ENCODE measurements around the gene CATSPERB. TPM values are rescaled to one million over a fixed set of nuclear protein-coding genes. Genes with fewer than 3 reads are reported as not detected.
"Not testable (repeated sequence)": the region's sequence is repeated elsewhere in the genome, so short reads cannot be mapped to it uniquely, and the experiment has no call there.

Gene CATSPERB
- polyA plus RNA-seq, 1 experiment: not detected

DNA sequence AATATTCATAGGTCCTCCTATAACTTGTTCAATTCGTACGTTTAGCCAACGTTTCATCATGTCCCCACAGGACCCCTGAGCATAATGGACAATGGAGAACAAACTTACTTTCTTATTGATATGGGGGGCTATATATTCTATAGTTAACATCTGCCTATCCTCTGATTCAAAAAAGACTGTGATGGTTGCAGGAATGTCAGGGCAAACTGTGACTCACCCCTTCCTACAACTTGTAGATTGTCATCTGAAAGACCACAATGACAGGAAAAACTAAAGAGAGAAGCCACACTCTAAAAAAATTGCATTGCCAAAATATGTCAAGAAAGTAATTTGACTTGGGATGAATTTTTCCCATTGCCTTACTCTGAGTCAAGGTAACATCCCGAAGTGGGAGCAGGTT lies 50.8 kb downstream of the CATSPERB start:
- Histone ChIP-seq H3K27ac (ENCODE audit: low read depth, low read length) (no peak overlapping the region), H3K9me3 (ENCODE audit: control insufficient read depth, insufficient read depth, low read length) (no peaks in the 10 kb centered on the region), H3K27me3 (ENCODE audit: control insufficient read depth, insufficient read depth, low read length) (no peaks in the 10 kb centered on the region), H3K4me3 (ENCODE audit: low read depth, low read length) (no peak overlapping the region)
- ChIA-PET CTCF (no interaction called here), POLR2A (no interaction called here)
- no peak for DNase-seq (ENCODE audit: low read depth, low spot score)
- TF ChIP-seq CTCF (IDR thresholded peaks at IDR 0.05; ENCODE audit: low read depth, low read length): no peak

DNA sequence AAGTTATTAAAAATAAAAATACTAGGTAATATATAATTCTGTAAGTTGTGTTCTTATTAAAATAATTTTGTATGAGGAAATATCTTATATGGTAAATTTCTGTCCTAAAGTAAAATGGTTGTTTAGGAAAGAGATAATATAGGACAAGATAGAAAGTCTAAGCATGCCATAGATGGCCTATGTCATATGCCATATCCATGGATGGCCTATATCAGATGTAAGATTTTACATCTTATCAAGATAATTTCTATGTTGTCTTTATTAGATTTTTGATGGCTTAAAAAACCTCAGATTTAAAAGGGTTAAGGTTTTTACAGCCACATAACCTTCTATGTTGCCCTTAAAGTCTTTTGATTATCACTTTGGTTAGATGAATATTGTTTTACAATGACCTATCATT lies 52.6 kb downstream of the CATSPERB start:
- POLR2A ChIA-PET: no interaction called here
- CTCF ChIA-PET: no interaction called here

DNA sequence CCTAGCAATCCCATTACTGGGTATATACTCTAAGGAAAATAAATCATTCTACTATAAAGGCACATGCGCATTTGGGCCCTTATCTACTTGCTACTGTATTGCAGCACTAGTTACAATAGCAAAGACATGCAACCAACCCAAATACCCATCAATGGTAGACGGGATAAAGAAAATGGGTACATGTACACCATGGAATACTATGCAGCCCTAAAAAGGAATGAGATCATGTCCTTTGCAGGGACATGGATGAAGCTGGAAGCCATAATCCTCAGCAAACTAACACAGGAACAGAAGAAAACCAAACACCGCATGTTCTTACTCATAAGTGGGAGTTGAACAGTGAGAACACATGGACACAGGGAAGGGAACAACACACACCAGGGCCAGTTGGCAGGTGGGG lies 54.2 kb downstream of the CATSPERB start:
- H3K4me3 ChIP-seq (ENCODE audit: low read depth, low read length); H3K27ac ChIP-seq (ENCODE audit: low read depth, low read length); POLR2A ChIA-PET; CTCF ChIA-PET; DNase-seq (ENCODE audit: low read depth, low spot score); H3K9me3 ChIP-seq (ENCODE audit: control insufficient read depth, insufficient read depth, low read length); H3K27me3 ChIP-seq (ENCODE audit: control insufficient read depth, insufficient read depth, low read length): not testable (repeated sequence)

More for the DNA sequence above, 52.6 kb downstream of the CATSPERB start:
- no peaks in the 10 kb centered on the region for H3K9me3 ChIP-seq (ENCODE audit: control insufficient read depth, insufficient read depth, low read length)
- H3K4me3 ChIP-seq (ENCODE audit: low read depth, low read length): no peak overlapping the region
- no peak for TF ChIP-seq CTCF (IDR thresholded peaks at IDR 0.05; ENCODE audit: low read depth, low read length)
- no peaks in the 10 kb centered on the region for H3K27me3 ChIP-seq (ENCODE audit: control insufficient read depth, insufficient read depth, low read length)
- H3K27ac ChIP-seq (ENCODE audit: low read depth, low read length): no peak overlapping the region
- DNase-seq (ENCODE audit: low read depth, low spot score): no peak

DNA sequence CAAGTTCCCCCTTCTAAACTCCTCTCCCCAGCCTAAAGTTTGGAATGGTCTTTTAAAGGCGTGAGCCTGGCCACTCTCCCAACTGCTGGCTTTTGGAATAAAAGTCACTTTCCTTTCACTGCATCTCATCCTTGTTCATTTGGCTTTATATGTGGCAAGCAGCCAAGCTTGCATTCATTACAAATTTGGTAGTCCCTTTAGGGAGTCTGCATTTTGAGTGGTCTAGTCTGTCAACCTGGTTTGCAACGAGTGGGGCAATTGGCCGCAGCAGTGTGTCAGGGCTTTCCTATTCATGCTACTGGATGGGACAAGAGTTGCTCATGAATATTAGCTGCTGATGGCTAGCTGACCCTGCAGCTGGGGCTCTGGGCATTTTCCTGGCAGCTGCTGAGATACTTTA lies 57.0 kb downstream of the CATSPERB start:
- Histone ChIP-seq H3K4me3 (ENCODE audit: low read depth, low read length) (no peak overlapping the region), H3K27ac (ENCODE audit: low read depth, low read length) (no peak overlapping the region), H3K9me3 (ENCODE audit: control insufficient read depth, insufficient read depth, low read length) (peaks cover 3% of the 10 kb centered on the region; the same call in 1 of the 2 replicates), H3K27me3 (ENCODE audit: control insufficient read depth, insufficient read depth, low read length) (no peaks in the 10 kb centered on the region)
- CTCF ChIA-PET: no interaction called here
- POLR2A ChIA-PET: no interaction called here
- TF ChIP-seq CTCF (IDR thresholded peaks at IDR 0.05; ENCODE audit: low read depth, low read length): no peak
- no peak for DNase-seq (ENCODE audit: low read depth, low spot score)

- Histone ChIP-seq H3K27me3 (ENCODE audit: control insufficient read depth, insufficient read depth, low read length) (no peaks in the 10 kb centered on the region), H3K9me3 (ENCODE audit: control insufficient read depth, insufficient read depth, low read length) (peaks cover 3% of the 10 kb centered on the region; the same call in 1 of the 2 replicates), H3K4me3 (ENCODE audit: low read depth, low read length) (no peak overlapping the region), H3K27ac (ENCODE audit: low read depth, low read length) (no peak overlapping the region)
- ChIA-PET POLR2A (no interaction called here), CTCF (no interaction called here)
- TF ChIP-seq CTCF (IDR thresholded peaks at IDR 0.05; ENCODE audit: low read depth, low read length): no peak
- no peak for DNase-seq (ENCODE audit: low read depth, low spot score)
Observed at GRCh38 chr14:91669867-91670266, 62.0 kb downstream of the CATSPERB start.

- H3K9me3 ChIP-seq (ENCODE audit: control insufficient read depth, insufficient read depth, low read length); CTCF ChIA-PET; H3K27ac ChIP-seq (ENCODE audit: low read depth, low read length); DNase-seq (ENCODE audit: low read depth, low spot score); H3K27me3 ChIP-seq (ENCODE audit: control insufficient read depth, insufficient read depth, low read length); POLR2A ChIA-PET; H3K4me3 ChIP-seq (ENCODE audit: low read depth, low read length): not testable (repeated sequence)
Observed at GRCh38 chr14:91667101-91667500, 64.8 kb downstream of the CATSPERB start.
